ENCODE measurements around the gene PEA15. TPM values are rescaled to one million over a fixed set of nuclear protein-coding genes. Genes with fewer than 3 reads are reported as not detected.

Gene PEA15
- total RNA-seq, 1 donor from 2014 or later, result 44.6 TPM

DNA sequence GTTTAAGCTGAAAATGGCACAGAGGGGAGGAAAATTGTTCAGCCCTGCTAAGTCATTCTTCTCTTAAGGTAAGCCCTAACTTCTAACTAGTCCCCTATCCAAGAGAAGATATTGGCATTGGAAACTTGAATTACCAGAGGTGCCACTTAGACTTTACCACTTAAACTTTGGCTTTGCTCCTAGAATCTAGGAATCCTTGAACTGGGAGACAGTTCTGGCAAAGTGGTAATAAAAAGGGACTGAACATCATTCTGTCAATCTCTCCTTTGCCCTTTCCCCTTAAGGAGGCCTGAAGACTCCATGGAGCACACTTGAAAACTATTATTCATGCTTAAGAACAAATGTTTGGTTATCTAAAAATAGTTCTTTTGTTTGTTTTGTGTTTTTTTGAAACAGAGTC, 45.3 kb upstream of the PEA15 start:
- DNase-seq, result no peak
- Mint-ChIP-seq H3K27ac (ENCODE audit: unreplicated experiment) (no peak overlapping the region), H3K36me3 (ENCODE audit: unreplicated experiment) (no peaks in the 10 kb centered on the region), H3K27me3 (ENCODE audit: unreplicated experiment) (no peaks in the 10 kb centered on the region), H3K4me3 (ENCODE audit: unreplicated experiment) (no peak overlapping the region), H3K4me1 (ENCODE audit: low read depth, unreplicated experiment) (no peaks in the 10 kb centered on the region), H3K9me3 (ENCODE audit: unreplicated experiment) (peaks cover 4% of the 10 kb centered on the region)
- TF ChIP-seq, protein P1, sequence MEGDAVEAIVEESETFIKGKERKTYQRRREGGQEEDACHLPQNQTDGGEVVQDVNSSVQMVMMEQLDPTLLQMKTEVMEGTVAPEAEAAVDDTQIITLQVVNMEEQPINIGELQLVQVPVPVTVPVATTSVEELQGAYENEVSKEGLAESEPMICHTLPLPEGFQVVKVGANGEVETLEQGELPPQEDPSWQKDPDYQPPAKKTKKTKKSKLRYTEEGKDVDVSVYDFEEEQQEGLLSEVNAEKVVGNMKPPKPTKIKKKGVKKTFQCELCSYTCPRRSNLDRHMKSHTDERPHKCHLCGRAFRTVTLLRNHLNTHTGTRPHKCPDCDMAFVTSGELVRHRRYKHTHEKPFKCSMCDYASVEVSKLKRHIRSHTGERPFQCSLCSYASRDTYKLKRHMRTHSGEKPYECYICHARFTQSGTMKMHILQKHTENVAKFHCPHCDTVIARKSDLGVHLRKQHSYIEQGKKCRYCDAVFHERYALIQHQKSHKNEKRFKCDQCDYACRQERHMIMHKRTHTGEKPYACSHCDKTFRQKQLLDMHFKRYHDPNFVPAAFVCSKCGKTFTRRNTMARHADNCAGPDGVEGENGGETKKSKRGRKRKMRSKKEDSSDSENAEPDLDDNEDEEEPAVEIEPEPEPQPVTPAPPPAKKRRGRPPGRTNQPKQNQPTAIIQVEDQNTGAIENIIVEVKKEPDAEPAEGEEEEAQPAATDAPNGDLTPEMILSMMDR (IDR thresholded peaks at IDR 0.05; ENCODE audit: partially characterized antibody, unreplicated experiment), result no peak

DNA sequence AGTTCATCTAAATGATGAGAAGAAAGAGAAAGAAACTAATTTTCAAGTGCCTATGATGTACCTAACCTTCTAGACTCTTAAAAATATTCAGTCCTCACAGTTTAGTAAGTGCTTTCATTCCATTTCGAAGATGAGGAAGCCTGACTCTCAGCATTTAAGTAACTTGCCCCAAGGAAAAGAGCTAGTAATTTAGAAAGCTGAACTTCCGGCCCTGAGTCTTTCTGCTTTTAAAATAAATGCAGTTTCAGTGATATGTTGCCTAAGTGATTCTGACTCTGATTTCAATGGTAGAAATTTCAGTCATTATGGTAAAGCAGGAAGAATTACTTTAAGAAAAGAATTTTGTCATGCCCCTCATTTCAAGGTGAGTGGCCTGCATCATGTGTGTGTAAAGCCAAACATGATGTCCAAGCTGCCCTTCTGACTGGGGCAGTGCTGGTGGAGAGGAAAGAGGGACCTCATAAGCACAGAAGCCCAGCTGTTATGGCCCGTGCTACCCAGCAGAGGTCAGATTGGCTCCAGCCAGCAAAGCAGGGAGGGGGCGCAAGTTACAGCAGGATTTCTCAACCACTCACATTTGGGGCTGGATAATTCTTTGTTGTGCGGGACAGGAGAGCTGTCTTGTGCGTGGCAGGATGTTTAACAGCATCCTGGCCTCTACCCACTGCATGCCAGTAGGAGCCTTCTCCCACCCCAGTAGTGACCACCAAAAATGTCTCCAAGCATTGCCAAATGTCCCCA, 43.0 kb upstream of the PEA15 start:
- no peaks in the 10 kb centered on the region for H3K4me1 Mint-ChIP-seq (ENCODE audit: low read depth, unreplicated experiment)
- TF ChIP-seq, protein P1 (IDR thresholded peaks at IDR 0.05; ENCODE audit: partially characterized antibody, unreplicated experiment), result no peak
- peaks cover 2% of the 10 kb centered on the region for H3K27me3 Mint-ChIP-seq (ENCODE audit: unreplicated experiment)
- H3K36me3 Mint-ChIP-seq (ENCODE audit: unreplicated experiment), result no peaks in the 10 kb centered on the region
- no peak overlapping the region for H3K4me3 Mint-ChIP-seq (ENCODE audit: unreplicated experiment)
- peak; percentile 34 for DNase-seq
- H3K27ac Mint-ChIP-seq (ENCODE audit: unreplicated experiment), result no peak overlapping the region
- H3K9me3 Mint-ChIP-seq (ENCODE audit: unreplicated experiment), result peaks cover 2% of the 10 kb centered on the region

DNA sequence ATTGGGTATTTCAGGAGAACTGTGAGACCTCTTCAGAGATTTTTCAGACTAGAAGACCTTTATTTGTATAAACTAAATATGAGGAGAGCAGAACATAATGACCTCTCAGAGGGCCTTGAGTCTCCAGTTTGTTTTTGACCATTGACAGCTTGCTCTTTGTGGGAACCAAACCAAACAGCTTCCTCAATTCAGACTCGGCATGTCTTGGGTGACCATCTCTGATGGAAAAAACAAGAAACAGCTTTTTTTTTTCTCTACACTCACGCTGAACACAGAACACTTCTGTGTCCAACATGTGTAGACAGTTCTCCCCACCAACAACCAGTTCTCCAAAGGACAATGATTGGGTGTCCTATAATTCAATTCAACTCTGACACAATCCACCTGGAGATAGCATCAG, 42.3 kb upstream of the PEA15 start:
- peaks cover 2% of the 10 kb centered on the region for H3K27me3 Mint-ChIP-seq (ENCODE audit: unreplicated experiment)
- DNase-seq, result no peak
- no peak overlapping the region for H3K4me3 Mint-ChIP-seq (ENCODE audit: unreplicated experiment)
- H3K27ac Mint-ChIP-seq (ENCODE audit: unreplicated experiment), result no peak overlapping the region
- H3K9me3 Mint-ChIP-seq (ENCODE audit: unreplicated experiment), result peaks cover 2% of the 10 kb centered on the region
- H3K36me3 Mint-ChIP-seq (ENCODE audit: unreplicated experiment), result no peaks in the 10 kb centered on the region
- TF ChIP-seq, protein P1 (IDR thresholded peaks at IDR 0.05; ENCODE audit: partially characterized antibody, unreplicated experiment), result no peak
- H3K4me1 Mint-ChIP-seq (ENCODE audit: low read depth, unreplicated experiment), result no peaks in the 10 kb centered on the region

DNA sequence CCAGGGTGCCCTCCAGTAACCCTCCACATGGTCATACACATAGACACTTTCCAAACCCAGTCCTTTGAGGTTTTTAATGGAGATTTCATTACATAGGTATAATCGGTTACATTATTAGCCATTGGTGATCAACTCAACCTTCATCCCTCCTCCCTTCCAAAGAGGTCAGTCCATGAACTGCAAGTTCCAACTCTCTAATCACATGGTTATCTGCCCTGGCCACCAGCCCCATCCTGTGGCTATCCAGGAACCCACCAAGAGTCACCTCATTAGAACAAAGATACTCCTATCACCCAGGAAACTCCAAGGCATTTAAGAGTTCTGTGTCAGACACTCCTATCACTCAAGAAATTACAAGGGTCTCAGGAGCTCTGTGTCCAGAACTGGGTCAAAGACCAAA, 41.6 kb upstream of the PEA15 start:
- H3K9me3 Mint-ChIP-seq (ENCODE audit: unreplicated experiment), result peaks cover 2% of the 10 kb centered on the region
- TF ChIP-seq, protein P1 (IDR thresholded peaks at IDR 0.05; ENCODE audit: partially characterized antibody, unreplicated experiment), result no peak
- no peaks in the 10 kb centered on the region for H3K4me1 Mint-ChIP-seq (ENCODE audit: low read depth, unreplicated experiment)
- peaks cover 2% of the 10 kb centered on the region for H3K27me3 Mint-ChIP-seq (ENCODE audit: unreplicated experiment)
- DNase-seq, result no peak
- no peaks in the 10 kb centered on the region for H3K36me3 Mint-ChIP-seq (ENCODE audit: unreplicated experiment)
- H3K27ac Mint-ChIP-seq (ENCODE audit: unreplicated experiment), result no peak overlapping the region
- no peak overlapping the region for H3K4me3 Mint-ChIP-seq (ENCODE audit: unreplicated experiment)

DNA sequence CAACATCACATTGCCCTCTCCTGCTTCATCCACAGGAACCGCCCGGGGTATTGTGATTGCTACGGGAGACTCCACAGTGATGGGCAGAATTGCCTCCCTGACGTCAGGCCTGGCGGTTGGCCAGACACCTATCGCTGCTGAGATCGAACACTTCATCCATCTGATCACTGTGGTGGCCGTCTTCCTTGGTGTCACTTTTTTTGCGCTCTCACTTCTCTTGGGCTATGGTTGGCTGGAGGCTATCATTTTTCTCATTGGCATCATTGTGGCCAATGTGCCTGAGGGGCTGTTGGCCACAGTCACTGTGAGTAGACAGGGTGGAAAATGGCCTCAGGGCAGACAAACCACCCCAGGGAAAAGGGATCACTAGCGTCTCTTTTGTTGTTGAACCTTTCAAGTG, 41.1 kb upstream of the PEA15 start:
- TF ChIP-seq, protein P1 (IDR thresholded peaks at IDR 0.05; ENCODE audit: partially characterized antibody, unreplicated experiment), result no peak
- Mint-ChIP-seq H3K36me3 (ENCODE audit: unreplicated experiment) (no peaks in the 10 kb centered on the region), H3K27ac (ENCODE audit: unreplicated experiment) (no peak overlapping the region)

More for the DNA sequence above, 41.1 kb upstream of the PEA15 start:
- peaks cover 3% of the 10 kb centered on the region for H3K4me1 Mint-ChIP-seq (ENCODE audit: low read depth, unreplicated experiment)
- peaks cover 2% of the 10 kb centered on the region for H3K27me3 Mint-ChIP-seq (ENCODE audit: unreplicated experiment)
- H3K4me3 Mint-ChIP-seq (ENCODE audit: unreplicated experiment), result no peak overlapping the region
- peaks cover 2% of the 10 kb centered on the region for H3K9me3 Mint-ChIP-seq (ENCODE audit: unreplicated experiment)
- no peak for DNase-seq
